Cardiac fibroblast (primary cell): Measurements from ENCODE around the gene RAB3C.
A peak's percentile ranks its signal among the peaks of the same experiment; 100 is the strongest.

Experiments
- DNase-seq, 2 donors: peaks; one replicate each; pipeline versions ENCODE4 v3.0.0 to v3.0.0-alpha.2; 2010; ENCODE audit warnings: low read depth in 2 of 2
- H3K4me3 ChIP-seq, 2 donors: replicated peaks in 1 of 2; 1 replicate in 1 of 2; 2 replicates in 1 of 2; pipeline ENCODE4 v1.5.1; 2011; ENCODE audit warnings: low read depth in 2 of 2, low read length in 2 of 2, mild to moderate bottlenecking in 2 of 2, moderate library complexity in 1 of 2
- TF ChIP-seq, protein P1 (sequence below): IDR thresholded peaks from one replicate; pipeline ENCODE4 v1.5.1; 2011; ENCODE audit warnings: low read depth, mild to moderate bottlenecking, low read length, inconsistent platforms

RAB3C gene

DNA sequence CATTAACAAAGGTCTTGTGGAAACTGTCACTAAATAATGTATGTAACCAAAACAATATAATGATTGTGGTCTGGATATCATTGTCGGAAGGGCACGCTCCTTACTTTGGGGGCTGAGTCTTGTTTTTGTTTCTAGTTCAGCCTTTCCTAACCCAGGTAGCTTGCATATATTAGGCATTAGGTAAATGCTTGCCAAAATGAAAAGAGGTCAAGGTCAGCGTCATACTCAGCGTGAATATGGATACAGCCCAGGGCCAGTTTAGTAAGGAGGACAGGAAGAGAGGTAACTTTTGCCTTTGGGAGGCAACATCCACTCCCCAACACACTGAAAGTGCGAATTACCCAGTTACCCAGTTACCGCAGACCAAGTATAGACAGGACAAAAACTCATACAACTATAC, 171.4 kb downstream of the RAB3C start:
- DNase-seq: no peak
- TF ChIP-seq, protein P1, sequence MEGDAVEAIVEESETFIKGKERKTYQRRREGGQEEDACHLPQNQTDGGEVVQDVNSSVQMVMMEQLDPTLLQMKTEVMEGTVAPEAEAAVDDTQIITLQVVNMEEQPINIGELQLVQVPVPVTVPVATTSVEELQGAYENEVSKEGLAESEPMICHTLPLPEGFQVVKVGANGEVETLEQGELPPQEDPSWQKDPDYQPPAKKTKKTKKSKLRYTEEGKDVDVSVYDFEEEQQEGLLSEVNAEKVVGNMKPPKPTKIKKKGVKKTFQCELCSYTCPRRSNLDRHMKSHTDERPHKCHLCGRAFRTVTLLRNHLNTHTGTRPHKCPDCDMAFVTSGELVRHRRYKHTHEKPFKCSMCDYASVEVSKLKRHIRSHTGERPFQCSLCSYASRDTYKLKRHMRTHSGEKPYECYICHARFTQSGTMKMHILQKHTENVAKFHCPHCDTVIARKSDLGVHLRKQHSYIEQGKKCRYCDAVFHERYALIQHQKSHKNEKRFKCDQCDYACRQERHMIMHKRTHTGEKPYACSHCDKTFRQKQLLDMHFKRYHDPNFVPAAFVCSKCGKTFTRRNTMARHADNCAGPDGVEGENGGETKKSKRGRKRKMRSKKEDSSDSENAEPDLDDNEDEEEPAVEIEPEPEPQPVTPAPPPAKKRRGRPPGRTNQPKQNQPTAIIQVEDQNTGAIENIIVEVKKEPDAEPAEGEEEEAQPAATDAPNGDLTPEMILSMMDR: no peak
- no peak overlapping the region for H3K4me3 ChIP-seq

DNA sequence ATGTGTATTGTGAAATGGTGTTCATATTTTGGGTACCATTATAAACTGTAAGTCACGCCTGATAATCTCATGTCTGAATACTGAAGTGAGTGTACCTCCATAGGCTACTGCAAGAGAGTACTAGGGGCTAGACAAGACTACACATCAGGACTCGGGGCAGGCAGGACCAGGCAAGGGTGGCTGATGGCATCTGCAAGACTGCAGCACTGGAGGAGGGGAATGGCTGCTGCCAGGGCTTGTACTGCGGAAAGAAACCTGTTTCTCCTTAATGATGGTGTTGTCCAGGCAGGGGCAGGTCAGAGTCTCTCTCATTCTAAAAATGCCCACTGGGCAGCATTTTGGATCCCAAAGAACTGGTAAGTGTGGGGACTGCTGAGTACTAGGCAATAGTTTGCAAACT, 172.5 kb downstream of the RAB3C start:
- DNase-seq: no peak
- TF ChIP-seq, protein P1: no peak
- H3K4me3 ChIP-seq: no peak overlapping the region

DNA sequence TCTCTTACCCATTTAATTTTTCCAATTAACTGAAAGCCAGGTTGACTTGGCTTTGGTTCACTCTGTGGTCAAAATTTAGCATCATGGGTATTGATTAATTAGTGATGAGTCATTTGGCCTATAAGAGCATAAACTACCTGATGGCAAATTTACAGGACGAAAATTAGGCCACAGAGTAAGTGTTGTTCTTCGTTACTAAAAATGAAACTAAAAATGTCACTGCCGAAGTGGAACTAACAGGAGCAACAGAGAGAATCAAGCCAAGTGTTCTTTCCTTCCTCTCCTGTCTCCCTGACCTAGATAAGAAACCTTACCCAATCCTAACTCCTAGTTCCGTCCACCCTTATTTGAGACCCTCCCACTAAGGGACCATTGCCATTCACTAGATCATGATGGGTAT, 176.9 kb downstream of the RAB3C start:
- H3K4me3 ChIP-seq: peak overlapping the region in 1 of 2 donors; percentile 29
- TF ChIP-seq, protein P1: no peak
- DNase-seq: peak; percentile 9 to 27

- TF ChIP-seq, protein P1: no peak
- no peak for DNase-seq
- no peak overlapping the region for H3K4me3 ChIP-seq
These were observed 177.3 kb downstream of the RAB3C start for GRCh38 chr5:58760222-58760621.

GRCh38 chr5:58761407-58761806, 178.5 kb downstream of the RAB3C start:
- no peak overlapping the region for H3K4me3 ChIP-seq
- TF ChIP-seq, protein P1: no peak
- no peak for DNase-seq

- no peak for DNase-seq
- H3K4me3 ChIP-seq: no peak overlapping the region
- TF ChIP-seq, protein P1: no peak
These were observed 180.5 kb downstream of the RAB3C start for GRCh38 chr5:58763390-58763789.

GRCh38 chr5:58764199-58764598, 181.3 kb downstream of the RAB3C start:
- no peak for DNase-seq
- no peak overlapping the region for H3K4me3 ChIP-seq
- TF ChIP-seq, protein P1: no peak
